NOMO-1 treated with dmso at 0.1 percent for 144 hours (cell line): ENCODE data around the gene FAM89A.
A peak's percentile ranks its signal among the peaks of the same experiment; 100 is the strongest.

ENCODE experiments used
- DNase-seq: peaks from one replicate; lab custom pipeline; 2025; ENCODE audit not compliant: unreplicated experiment; lab: John Stamatoyannopoulos, UW

The FAM89A gene

GRCh38 chr1:231040019-231040799, at the start of gene FAM89A:
FAM89A (minus strand) TSS chr1:231040254; CDS start chr1:231040211, 43 bp downstream.
- DNase-seq, result peak; percentile 29

- no peak for DNase-seq
Observed at GRCh38 chr1:231084353-231084752, 44.3 kb upstream of the FAM89A start.

GRCh38 chr1:231079163-231079562, 39.1 kb upstream of the FAM89A start:
- DNase-seq, result no peak

GRCh38 chr1:231078250-231078649, 38.2 kb upstream of the FAM89A start:
- no peak for DNase-seq

GRCh38 chr1:231076802-231077201, 36.7 kb upstream of the FAM89A start:
- DNase-seq, result no peak

GRCh38 chr1:231075497-231075896, 35.4 kb upstream of the FAM89A start:
- DNase-seq, result no peak

- no peak for DNase-seq
Observed at GRCh38 chr1:231075020-231075419, 35.0 kb upstream of the FAM89A start.

GRCh38 chr1:231074046-231074445, 34.0 kb upstream of the FAM89A start:
- no peak for DNase-seq

GRCh38 chr1:231073331-231073730, 33.3 kb upstream of the FAM89A start:
- no peak for DNase-seq

- DNase-seq, result no peak
Observed at GRCh38 chr1:231072502-231073094, 32.5 kb upstream of the FAM89A start.

- DNase-seq, result no peak
Observed at GRCh38 chr1:231072041-231072440, 32.0 kb upstream of the FAM89A start.

GRCh38 chr1:231070758-231071444, 30.8 kb upstream of the FAM89A start:
- DNase-seq, result no peak

GRCh38 chr1:231069333-231069732, 29.3 kb upstream of the FAM89A start:
- no peak for DNase-seq

- no peak for DNase-seq
Observed at GRCh38 chr1:231068762-231069161, 28.7 kb upstream of the FAM89A start.

GRCh38 chr1:231065510-231066241, 25.6 kb upstream of the FAM89A start:
- no peak for DNase-seq

- no peak for DNase-seq
Observed at GRCh38 chr1:231064418-231064817, 24.4 kb upstream of the FAM89A start.

- no peak for DNase-seq
Observed at GRCh38 chr1:231063331-231063730, 23.3 kb upstream of the FAM89A start.

- no peak for DNase-seq
Observed at GRCh38 chr1:231062500-231063270, 22.6 kb upstream of the FAM89A start.

GRCh38 chr1:231059566-231060193, 19.6 kb upstream of the FAM89A start:
- no peak for DNase-seq

- no peak for DNase-seq
Observed at GRCh38 chr1:231058416-231059109, 18.5 kb upstream of the FAM89A start.
